WTC11 (cell line): Measurements from ENCODE around the gene GAP43. TPM values are rescaled to one million over a fixed set of nuclear protein-coding genes. Genes with fewer than 3 reads are reported as not detected.

Experiments
- ATAC-seq: fragments of 200-7000 bp; cut with Tn5 transposase; 2 replicates; pipeline ENCODE4 v1.10.0; 2021; ENCODE audit warnings: mild to moderate bottlenecking, moderate library complexity
- CTCF ChIA-PET: fragments of 300-600 bp; sonication (Branson Sonifier 250); formaldehyde crosslinking; loops from one replicate; lab custom pipeline; 2021; ENCODE audit warnings: antibody characterized with exemption; lab: Charles Lee
- POLR2A ChIA-PET: fragments of 350-600 bp; sonication (Branson Sonifier 250); formaldehyde crosslinking; loops from one replicate; lab custom pipeline; 2021; ENCODE audit warnings: antibody characterized with exemption; lab: Charles Lee
- DNase-seq: peaks from one replicate; pipeline ENCODE4 v3.0.0; 2021; ENCODE audit warnings: low spot score
- H3K27ac Mint-ChIP-seq: 2 replicates; pipeline ENCODE4 v1.8.0; 2021; ENCODE audit warnings: mixed read lengths
- H3K27me3 Mint-ChIP-seq: 2 replicates; pipeline ENCODE4 v1.8.0; 2021; ENCODE audit warnings: low read depth, mild to moderate bottlenecking, moderate library complexity, mixed read lengths
- H3K36me3 Mint-ChIP-seq: 2 replicates; pipeline ENCODE4 v1.8.0; 2021; ENCODE audit warnings: mixed read lengths
- H3K4me1 Mint-ChIP-seq: 2 replicates; pipeline ENCODE4 v1.8.0; 2022; ENCODE audit warnings: mixed read lengths
- H3K4me3 Mint-ChIP-seq: 2 replicates; pipeline ENCODE4 v1.8.0; 2021; ENCODE audit warnings: mild to moderate bottlenecking, moderate library complexity, mixed read lengths
- H3K9me3 Mint-ChIP-seq: 2 replicates; pipeline ENCODE4 v1.8.0; 2021; ENCODE audit warnings: mixed read lengths
- ELF4 ChIP-seq: sonication (generic); formaldehyde crosslinking; IDR thresholded peaks from 2 replicates; pipeline ENCODE4 v1.8.1; 2022; ENCODE audit warnings: low read depth, mild to moderate bottlenecking, moderate library complexity, missing genetic modification reagents
- FOXJ3 ChIP-seq: sonication (generic); formaldehyde crosslinking; IDR thresholded peaks from 2 replicates; pipeline ENCODE4 v1.9.0; 2021; ENCODE audit warnings: missing genetic modification reagents, mild to moderate bottlenecking, borderline replicate concordance
- FOXP1 ChIP-seq: sonication (generic); formaldehyde crosslinking; IDR thresholded peaks from 2 replicates; pipeline ENCODE4 v1.8.0; 2022; ENCODE audit warnings: missing genetic modification reagents, mild to moderate bottlenecking, moderate library complexity, borderline replicate concordance
- JUN ChIP-seq: sonication (generic); formaldehyde crosslinking; IDR thresholded peaks from 2 replicates; pipeline ENCODE4 v1.8.0; 2023; ENCODE audit warnings: mild to moderate bottlenecking, missing genetic modification reagents
- NFYB ChIP-seq: sonication (generic); formaldehyde crosslinking; conservative IDR thresholded peaks from 2 replicates; pipeline ENCODE4 v1.8.0; 2022; ENCODE audit warnings: low read depth, missing genetic modification reagents
- TCF7 ChIP-seq: sonication (generic); formaldehyde crosslinking; IDR thresholded peaks from 2 replicates; pipeline ENCODE4 v1.8.0; 2022; ENCODE audit warnings: mild to moderate bottlenecking, low read depth, missing genetic modification reagents, moderate library complexity
- total RNA-seq: library from RNA; stranded (reverse); gene quantifications from 3 replicates; pipeline ENCODE4 v1.2.3, GENCODE V29; 2021
- TF ChIP-seq, protein P1 (sequence below): sonication (generic); formaldehyde crosslinking; IDR thresholded peaks from 2 replicates; pipeline ENCODE4 v1.8.0; 2023; ENCODE audit warnings: mild to moderate bottlenecking, missing genetic modification reagents
- TF ChIP-seq, protein P2 (sequence below): sonication (generic); formaldehyde crosslinking; conservative IDR thresholded peaks from 2 replicates; pipeline ENCODE4 v1.8.1; 2023; ENCODE audit warnings: mild to moderate bottlenecking, low read depth, missing genetic modification reagents, moderate library complexity
- TF ChIP-seq, protein P3 (sequence below): sonication (generic); formaldehyde crosslinking; IDR thresholded peaks from 2 replicates; pipeline ENCODE4 v1.8.1; 2022; ENCODE audit warnings: low read depth, missing genetic modification reagents, borderline replicate concordance
- TF ChIP-seq, protein P4 (sequence below): fragments of 250-450 bp; sonication (Bioruptor Pico); IDR thresholded peaks from 2 replicates; pipeline ENCODE4 v2.1.2; 2022; ENCODE audit warnings: mild to moderate bottlenecking, moderate library complexity
- TF ChIP-seq, protein P5 (sequence below): fragments of 250-450 bp; sonication (Bioruptor Pico); IDR thresholded peaks from 2 replicates; pipeline ENCODE4 v1.9.0; 2021; ENCODE audit warnings: mild to moderate bottlenecking, borderline replicate concordance
- TF ChIP-seq, protein P6 (sequence below): sonication (generic); formaldehyde crosslinking; IDR thresholded peaks from 2 replicates; pipeline ENCODE4 v1.8.1; 2022; ENCODE audit warnings: missing genetic modification reagents, borderline replicate concordance
- TF ChIP-seq, protein P7 (sequence below): fragments of 250-450 bp; sonication (Bioruptor Pico); conservative IDR thresholded peaks from 2 replicates; pipeline ENCODE4 v1.9.0; 2021; ENCODE audit warnings: mild to moderate bottlenecking
- TF ChIP-seq, protein P8 (sequence below): sonication (generic); formaldehyde crosslinking; conservative IDR thresholded peaks from 2 replicates; pipeline ENCODE4 v1.8.1; 2022; ENCODE audit warnings: mild to moderate bottlenecking, missing genetic modification reagents

Gene GAP43
- total RNA-seq, 1 experiment from 2014 or later: 19.9 TPM

DNA sequence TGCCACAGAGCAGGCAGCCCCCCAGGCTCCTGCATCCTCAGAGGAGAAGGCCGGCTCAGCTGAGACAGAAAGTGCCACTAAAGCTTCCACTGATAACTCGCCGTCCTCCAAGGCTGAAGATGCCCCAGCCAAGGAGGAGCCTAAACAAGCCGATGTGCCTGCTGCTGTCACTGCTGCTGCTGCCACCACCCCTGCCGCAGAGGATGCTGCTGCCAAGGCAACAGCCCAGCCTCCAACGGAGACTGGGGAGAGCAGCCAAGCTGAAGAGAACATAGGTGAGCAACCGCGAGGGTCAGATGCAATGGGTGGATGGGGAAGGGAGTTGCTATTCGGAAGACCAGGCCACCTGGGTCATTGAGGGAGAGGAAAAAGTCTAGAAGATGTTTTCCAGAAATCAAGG is 53.0 kb downstream of the GAP43 start (continued):
- TF ChIP-seq, protein P1, sequence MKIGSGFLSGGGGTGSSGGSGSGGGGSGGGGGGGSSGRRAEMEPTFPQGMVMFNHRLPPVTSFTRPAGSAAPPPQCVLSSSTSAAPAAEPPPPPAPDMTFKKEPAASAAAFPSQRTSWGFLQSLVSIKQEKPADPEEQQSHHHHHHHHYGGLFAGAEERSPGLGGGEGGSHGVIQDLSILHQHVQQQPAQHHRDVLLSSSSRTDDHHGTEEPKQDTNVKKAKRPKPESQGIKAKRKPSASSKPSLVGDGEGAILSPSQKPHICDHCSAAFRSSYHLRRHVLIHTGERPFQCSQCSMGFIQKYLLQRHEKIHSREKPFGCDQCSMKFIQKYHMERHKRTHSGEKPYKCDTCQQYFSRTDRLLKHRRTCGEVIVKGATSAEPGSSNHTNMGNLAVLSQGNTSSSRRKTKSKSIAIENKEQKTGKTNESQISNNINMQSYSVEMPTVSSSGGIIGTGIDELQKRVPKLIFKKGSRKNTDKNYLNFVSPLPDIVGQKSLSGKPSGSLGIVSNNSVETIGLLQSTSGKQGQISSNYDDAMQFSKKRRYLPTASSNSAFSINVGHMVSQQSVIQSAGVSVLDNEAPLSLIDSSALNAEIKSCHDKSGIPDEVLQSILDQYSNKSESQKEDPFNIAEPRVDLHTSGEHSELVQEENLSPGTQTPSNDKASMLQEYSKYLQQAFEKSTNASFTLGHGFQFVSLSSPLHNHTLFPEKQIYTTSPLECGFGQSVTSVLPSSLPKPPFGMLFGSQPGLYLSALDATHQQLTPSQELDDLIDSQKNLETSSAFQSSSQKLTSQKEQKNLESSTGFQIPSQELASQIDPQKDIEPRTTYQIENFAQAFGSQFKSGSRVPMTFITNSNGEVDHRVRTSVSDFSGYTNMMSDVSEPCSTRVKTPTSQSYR (CRISPR knock-in tag): no peak
- TF ChIP-seq, protein P2, sequence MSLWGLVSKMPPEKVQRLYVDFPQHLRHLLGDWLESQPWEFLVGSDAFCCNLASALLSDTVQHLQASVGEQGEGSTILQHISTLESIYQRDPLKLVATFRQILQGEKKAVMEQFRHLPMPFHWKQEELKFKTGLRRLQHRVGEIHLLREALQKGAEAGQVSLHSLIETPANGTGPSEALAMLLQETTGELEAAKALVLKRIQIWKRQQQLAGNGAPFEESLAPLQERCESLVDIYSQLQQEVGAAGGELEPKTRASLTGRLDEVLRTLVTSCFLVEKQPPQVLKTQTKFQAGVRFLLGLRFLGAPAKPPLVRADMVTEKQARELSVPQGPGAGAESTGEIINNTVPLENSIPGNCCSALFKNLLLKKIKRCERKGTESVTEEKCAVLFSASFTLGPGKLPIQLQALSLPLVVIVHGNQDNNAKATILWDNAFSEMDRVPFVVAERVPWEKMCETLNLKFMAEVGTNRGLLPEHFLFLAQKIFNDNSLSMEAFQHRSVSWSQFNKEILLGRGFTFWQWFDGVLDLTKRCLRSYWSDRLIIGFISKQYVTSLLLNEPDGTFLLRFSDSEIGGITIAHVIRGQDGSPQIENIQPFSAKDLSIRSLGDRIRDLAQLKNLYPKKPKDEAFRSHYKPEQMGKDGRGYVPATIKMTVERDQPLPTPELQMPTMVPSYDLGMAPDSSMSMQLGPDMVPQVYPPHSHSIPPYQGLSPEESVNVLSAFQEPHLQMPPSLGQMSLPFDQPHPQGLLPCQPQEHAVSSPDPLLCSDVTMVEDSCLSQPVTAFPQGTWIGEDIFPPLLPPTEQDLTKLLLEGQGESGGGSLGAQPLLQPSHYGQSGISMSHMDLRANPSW (CRISPR knock-in tag): no peak
- TF ChIP-seq, protein P3, sequence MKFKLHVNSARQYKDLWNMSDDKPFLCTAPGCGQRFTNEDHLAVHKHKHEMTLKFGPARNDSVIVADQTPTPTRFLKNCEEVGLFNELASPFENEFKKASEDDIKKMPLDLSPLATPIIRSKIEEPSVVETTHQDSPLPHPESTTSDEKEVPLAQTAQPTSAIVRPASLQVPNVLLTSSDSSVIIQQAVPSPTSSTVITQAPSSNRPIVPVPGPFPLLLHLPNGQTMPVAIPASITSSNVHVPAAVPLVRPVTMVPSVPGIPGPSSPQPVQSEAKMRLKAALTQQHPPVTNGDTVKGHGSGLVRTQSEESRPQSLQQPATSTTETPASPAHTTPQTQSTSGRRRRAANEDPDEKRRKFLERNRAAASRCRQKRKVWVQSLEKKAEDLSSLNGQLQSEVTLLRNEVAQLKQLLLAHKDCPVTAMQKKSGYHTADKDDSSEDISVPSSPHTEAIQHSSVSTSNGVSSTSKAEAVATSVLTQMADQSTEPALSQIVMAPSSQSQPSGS (CRISPR knock-in tag): no peak
- TF ChIP-seq, protein P4, sequence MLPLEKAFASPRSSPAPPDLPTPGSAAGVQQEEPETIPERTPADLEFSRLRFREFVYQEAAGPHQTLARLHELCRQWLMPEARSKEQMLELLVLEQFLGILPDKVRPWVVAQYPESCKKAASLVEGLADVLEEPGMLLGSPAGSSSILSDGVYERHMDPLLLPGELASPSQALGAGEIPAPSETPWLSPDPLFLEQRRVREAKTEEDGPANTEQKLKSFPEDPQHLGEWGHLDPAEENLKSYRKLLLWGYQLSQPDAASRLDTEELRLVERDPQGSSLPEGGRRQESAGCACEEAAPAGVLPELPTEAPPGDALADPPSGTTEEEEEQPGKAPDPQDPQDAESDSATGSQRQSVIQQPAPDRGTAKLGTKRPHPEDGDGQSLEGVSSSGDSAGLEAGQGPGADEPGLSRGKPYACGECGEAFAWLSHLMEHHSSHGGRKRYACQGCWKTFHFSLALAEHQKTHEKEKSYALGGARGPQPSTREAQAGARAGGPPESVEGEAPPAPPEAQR (CRISPR knock-in tag): no peak
- no peak for TF ChIP-seq NFYB (CRISPR knock-in tag)
- no peak for TF ChIP-seq FOXJ3

DNA sequence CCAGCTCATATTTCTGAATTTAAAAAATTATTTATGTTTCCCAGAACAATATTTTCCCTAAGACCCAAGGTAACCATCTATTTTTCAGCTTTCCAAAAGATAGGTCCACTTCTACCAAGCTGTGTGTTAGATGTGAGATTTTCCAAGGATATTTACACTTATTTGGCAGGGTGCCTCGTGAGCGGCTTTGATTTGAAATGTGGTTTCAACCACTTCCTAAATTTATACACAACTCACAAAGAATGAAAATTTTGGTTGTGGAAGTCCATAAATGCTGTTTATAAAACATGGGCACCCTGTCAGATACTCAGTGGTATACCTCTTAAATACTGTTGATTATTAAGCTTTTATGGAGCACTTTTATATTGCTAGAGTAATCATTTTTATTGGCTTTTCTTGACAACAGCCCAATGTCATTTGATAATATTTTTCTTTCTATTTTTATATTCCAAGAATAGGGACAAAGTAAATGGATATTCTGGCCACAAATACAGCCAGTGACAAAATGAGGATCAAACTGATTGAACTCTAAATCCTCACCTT is 57.6 kb downstream of the GAP43 start:
- H3K27ac Mint-ChIP-seq: no peak overlapping the region
- CTCF ChIA-PET: no interaction called here
- DNase-seq (no peak), ATAC-seq (no peak)
- POLR2A ChIA-PET: no interaction called here
- H3K4me1 Mint-ChIP-seq: no peaks in the 10 kb centered on the region
- H3K36me3 Mint-ChIP-seq: 0 out of 2 replicates have a peak, but pooled peaks cover 2% of the 10 kb centered on the region
- H3K9me3 Mint-ChIP-seq: no peaks in the 10 kb centered on the region
- no peak overlapping the region for H3K4me3 Mint-ChIP-seq
- no peaks in the 10 kb centered on the region for H3K27me3 Mint-ChIP-seq
- TF ChIP-seq ELF4 (CRISPR knock-in tag): no peak
- TF ChIP-seq, protein P5, sequence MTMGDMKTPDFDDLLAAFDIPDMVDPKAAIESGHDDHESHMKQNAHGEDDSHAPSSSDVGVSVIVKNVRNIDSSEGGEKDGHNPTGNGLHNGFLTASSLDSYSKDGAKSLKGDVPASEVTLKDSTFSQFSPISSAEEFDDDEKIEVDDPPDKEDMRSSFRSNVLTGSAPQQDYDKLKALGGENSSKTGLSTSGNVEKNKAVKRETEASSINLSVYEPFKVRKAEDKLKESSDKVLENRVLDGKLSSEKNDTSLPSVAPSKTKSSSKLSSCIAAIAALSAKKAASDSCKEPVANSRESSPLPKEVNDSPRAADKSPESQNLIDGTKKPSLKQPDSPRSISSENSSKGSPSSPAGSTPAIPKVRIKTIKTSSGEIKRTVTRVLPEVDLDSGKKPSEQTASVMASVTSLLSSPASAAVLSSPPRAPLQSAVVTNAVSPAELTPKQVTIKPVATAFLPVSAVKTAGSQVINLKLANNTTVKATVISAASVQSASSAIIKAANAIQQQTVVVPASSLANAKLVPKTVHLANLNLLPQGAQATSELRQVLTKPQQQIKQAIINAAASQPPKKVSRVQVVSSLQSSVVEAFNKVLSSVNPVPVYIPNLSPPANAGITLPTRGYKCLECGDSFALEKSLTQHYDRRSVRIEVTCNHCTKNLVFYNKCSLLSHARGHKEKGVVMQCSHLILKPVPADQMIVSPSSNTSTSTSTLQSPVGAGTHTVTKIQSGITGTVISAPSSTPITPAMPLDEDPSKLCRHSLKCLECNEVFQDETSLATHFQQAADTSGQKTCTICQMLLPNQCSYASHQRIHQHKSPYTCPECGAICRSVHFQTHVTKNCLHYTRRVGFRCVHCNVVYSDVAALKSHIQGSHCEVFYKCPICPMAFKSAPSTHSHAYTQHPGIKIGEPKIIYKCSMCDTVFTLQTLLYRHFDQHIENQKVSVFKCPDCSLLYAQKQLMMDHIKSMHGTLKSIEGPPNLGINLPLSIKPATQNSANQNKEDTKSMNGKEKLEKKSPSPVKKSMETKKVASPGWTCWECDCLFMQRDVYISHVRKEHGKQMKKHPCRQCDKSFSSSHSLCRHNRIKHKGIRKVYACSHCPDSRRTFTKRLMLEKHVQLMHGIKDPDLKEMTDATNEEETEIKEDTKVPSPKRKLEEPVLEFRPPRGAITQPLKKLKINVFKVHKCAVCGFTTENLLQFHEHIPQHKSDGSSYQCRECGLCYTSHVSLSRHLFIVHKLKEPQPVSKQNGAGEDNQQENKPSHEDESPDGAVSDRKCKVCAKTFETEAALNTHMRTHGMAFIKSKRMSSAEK: no peak
- TF ChIP-seq TCF7 (CRISPR knock-in tag): no peak
- no peak for TF ChIP-seq JUN
- TF ChIP-seq FOXP1: no peak
- TF ChIP-seq, protein P4 (CRISPR knock-in tag): no peak
- TF ChIP-seq, protein P6, sequence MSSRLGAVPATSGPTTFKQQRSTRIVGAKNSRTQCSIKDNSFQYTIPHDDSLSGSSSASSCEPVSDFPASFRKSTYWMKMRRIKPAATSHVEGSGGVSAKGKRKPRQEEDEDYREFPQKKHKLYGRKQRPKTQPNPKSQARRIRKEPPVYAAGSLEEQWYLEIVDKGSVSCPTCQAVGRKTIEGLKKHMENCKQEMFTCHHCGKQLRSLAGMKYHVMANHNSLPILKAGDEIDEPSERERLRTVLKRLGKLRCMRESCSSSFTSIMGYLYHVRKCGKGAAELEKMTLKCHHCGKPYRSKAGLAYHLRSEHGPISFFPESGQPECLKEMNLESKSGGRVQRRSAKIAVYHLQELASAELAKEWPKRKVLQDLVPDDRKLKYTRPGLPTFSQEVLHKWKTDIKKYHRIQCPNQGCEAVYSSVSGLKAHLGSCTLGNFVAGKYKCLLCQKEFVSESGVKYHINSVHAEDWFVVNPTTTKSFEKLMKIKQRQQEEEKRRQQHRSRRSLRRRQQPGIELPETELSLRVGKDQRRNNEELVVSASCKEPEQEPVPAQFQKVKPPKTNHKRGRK (CRISPR knock-in tag): no peak
- TF ChIP-seq, protein P7, sequence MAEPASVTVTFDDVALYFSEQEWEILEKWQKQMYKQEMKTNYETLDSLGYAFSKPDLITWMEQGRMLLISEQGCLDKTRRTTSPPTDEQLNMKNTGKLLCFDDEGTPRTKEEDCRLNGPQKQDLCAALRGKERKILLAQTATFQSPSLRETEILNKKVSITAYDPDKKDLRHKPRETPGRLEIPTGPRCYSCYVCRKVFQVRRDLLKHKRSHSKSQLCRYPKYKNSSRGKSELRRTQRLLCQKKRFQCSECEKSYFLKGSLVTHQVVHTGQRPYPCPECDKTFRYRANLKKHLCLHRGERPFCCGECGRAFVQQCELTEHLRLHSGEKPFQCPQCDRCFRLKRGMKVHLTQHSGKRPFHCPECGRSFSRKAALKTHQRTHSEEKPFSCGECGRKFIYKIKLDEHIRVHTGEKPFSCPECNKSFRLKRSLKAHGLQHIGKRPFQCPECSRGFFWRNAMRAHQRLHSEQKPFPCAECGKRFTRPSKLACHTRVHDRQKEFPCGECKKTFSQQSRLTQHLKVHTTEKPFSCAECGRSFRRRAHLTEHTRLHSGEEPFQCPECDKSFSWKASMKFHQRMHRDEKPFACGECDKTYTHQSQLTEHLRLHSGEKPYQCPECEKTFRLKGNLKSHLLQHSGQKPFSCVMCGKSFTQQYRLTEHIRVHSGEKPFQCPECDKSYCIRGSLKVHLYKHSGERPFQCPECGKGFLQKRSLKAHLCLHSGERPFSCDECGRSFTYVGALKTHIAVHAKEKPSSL (CRISPR knock-in tag): no peak
- TF ChIP-seq, protein P8, sequence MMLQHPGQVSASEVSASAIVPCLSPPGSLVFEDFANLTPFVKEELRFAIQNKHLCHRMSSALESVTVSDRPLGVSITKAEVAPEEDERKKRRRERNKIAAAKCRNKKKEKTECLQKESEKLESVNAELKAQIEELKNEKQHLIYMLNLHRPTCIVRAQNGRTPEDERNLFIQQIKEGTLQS (CRISPR knock-in tag): no peak
